Spleen (tissue), 7 donors: ENCODE results near the gene ZNF484.
"Not testable (repeated sequence)": the region's sequence is repeated elsewhere in the genome, so short reads cannot be mapped to it uniquely, and the experiment has no call there.

Source experiments
- CTCF ChIP-seq, 11 experiments: fragments of 200-600 bp in 7 of 11; fragments of 450-650 bp in 4 of 11; sonication (generic) in 4 of 11; IDR thresholded peaks in 8 of 11; conservative IDR thresholded peaks in 3 of 11; 1 replicate in 7 of 11; 2 replicates in 4 of 11; pipeline versions ENCODE4 v1.4.0 to v1.8.0; 2016 to 2021; ENCODE audit warnings: antibody characterized with exemption in 11 of 11, inconsistent platforms in 4 of 11, mild to moderate bottlenecking in 1 of 11
- POLR2A ChIP-seq, 3 donors: fragments of 450-650 bp; IDR thresholded peaks; one replicate each; pipeline ENCODE4 v1.5.1; 2017; ENCODE audit warnings: antibody characterized with exemption in 3 of 3, mild to moderate bottlenecking in 1 of 3
- POLR2AphosphoS5 ChIP-seq, 3 donors: sonication (generic); formaldehyde crosslinking; IDR thresholded peaks; one replicate each; pipeline ENCODE4 v1.5.1; 2017; ENCODE audit warnings: antibody characterized with exemption in 3 of 3
- donor health status: DM: no; HTN: no; CAD: no; lungs with moderate emphysema.
- donor health status: DM: no; HTN: no; CAD: no.
- donor health status: DM: no; HTN: no; CAD: no.

- not testable (repeated sequence) for TF ChIP-seq CTCF (IDR thresholded peaks at IDR 0.05 in 8 of 11, conservative IDR thresholded peaks at IDR 0.05 in 3 of 11); POLR2A (IDR thresholded peaks at IDR 0.05); POLR2AphosphoS5 (IDR thresholded peaks at IDR 0.05)
Observed at GRCh38 chr9:92892276-92892675, 14.4 kb upstream of the ZNF484 start.
